B cell (primary cell): ENCODE measurements around the gene SCG2. TPM values are rescaled to one million over a fixed set of nuclear protein-coding genes. Genes with fewer than 3 reads are reported as not detected.

Source experiments
- ATAC-seq: fragments of 200-7000 bp; cut with Tn5 transposase; one replicate; pipeline ENCODE4 v1.10.0; 2021; ENCODE audit warnings: low read depth, mild to moderate bottlenecking, moderate number of reproducible peaks, moderate library complexity
- CTCF ChIA-PET: fragments of 350-600 bp; sonication (Branson Sonifier 250); formaldehyde crosslinking; loops from one replicate; lab custom pipeline; 2021; ENCODE audit warnings: antibody characterized with exemption, inconsistent platforms; lab: Charles Lee
- POLR2A ChIA-PET: fragments of 350-600 bp; sonication (Branson Sonifier 250); formaldehyde crosslinking; loops from one replicate; lab custom pipeline; 2021; ENCODE audit warnings: antibody characterized with exemption; lab: Charles Lee
- DNase-seq: peaks from one replicate; pipeline ENCODE4 v3.0.0; 2013
- H2AFZ ChIP-seq: 2 replicates; pipeline ENCODE4 v1.6.1; 2012; ENCODE audit warnings: mild to moderate bottlenecking, low read depth, low read length; ENCODE audit not compliant: insufficient read depth, poor library complexity, severe bottlenecking
- H3K27ac ChIP-seq, 2 donors: 1 replicate in 1 of 2; 2 replicates in 1 of 2; pipeline ENCODE4 v1.5.1; 2012 to 2013; ENCODE audit warnings: low read length in 2 of 2, mild to moderate bottlenecking in 2 of 2, moderate library complexity in 1 of 2
- H3K27me3 ChIP-seq, 4 experiments: fragments of 200-600 bp in 1 of 4; sonication (generic) in 1 of 4; replicated peaks in 1 of 4; 1 replicate in 2 of 4; 2 replicates in 2 of 4; pipeline versions ENCODE4 v1.6.1 to v1.7.0; 2013 to 2016; ENCODE audit warnings: low read length in 3 of 4, mild to moderate bottlenecking in 2 of 4, mixed read lengths in 1 of 4, moderate library complexity in 1 of 4; ENCODE audit not compliant: insufficient read depth in 4 of 4, control insufficient read depth in 3 of 4; ENCODE audit errors: control extremely low read depth in 1 of 4
- H3K36me3 ChIP-seq, 2 experiments: replicated peaks in 1 of 2; 1 replicate in 1 of 2; 2 replicates in 1 of 2; pipeline versions ENCODE4 v1.6.1 to v1.7.1; 2013; ENCODE audit warnings: low read length in 1 of 2; ENCODE audit not compliant: insufficient read depth in 2 of 2, control insufficient read depth in 1 of 2; ENCODE audit errors: control extremely low read depth in 1 of 2, extremely low read depth in 1 of 2
- H3K4me1 ChIP-seq, 2 donors: fragments of 200-600 bp in 1 of 2; sonication (generic) in 1 of 2; 1 replicate in 1 of 2; 2 replicates in 1 of 2; pipeline versions ENCODE4 v1.5.1 to v1.6.1; 2013 to 2017; ENCODE audit warnings: low read length in 2 of 2; ENCODE audit not compliant: control insufficient read depth in 2 of 2, insufficient read depth in 2 of 2
- H3K4me2 ChIP-seq: replicated peaks from 2 replicates; pipeline ENCODE3; 2012; ENCODE audit warnings: mild to moderate bottlenecking, low read depth, low read length; ENCODE audit not compliant: poor library complexity, severe bottlenecking
- H3K4me3 ChIP-seq, 5 experiments: fragments of 200-600 bp in 1 of 5; sonication (generic) in 1 of 5; 1 replicate in 3 of 5; 2 replicates in 2 of 5; pipeline versions ENCODE4 v1.5.1 to v1.7.0; 2011 to 2016; ENCODE audit warnings: low read length in 4 of 5, mild to moderate bottlenecking in 4 of 5, low read depth in 2 of 5, control low read depth in 1 of 5, moderate library complexity in 1 of 5; ENCODE audit not compliant: insufficient read depth in 1 of 5; ENCODE audit errors: control extremely low read depth in 1 of 5, extremely low read depth in 1 of 5
- H3K79me2 ChIP-seq: fragments of 200-600 bp; sonication (generic); one replicate; pipeline ENCODE4 v1.6.0; 2016; ENCODE audit warnings: low read length; ENCODE audit not compliant: control insufficient read depth, insufficient read depth
- H3K9ac ChIP-seq: fragments of 200-600 bp; sonication (generic); 2 replicates; pipeline ENCODE4 v1.6.1; 2017; ENCODE audit warnings: mild to moderate bottlenecking, low read length, moderate library complexity
- H3K9me3 ChIP-seq, 3 donors: one replicate each; pipeline versions ENCODE4 v1.6.1 to v1.7.1; 2013; ENCODE audit warnings: low read length in 2 of 3; ENCODE audit not compliant: control insufficient read depth in 2 of 3, insufficient read depth in 1 of 3; ENCODE audit errors: control extremely low read depth in 1 of 3
- H4K20me1 ChIP-seq: 2 replicates; pipeline ENCODE4 v1.6.0; 2012; ENCODE audit warnings: mild to moderate bottlenecking, low read length; ENCODE audit not compliant: insufficient read depth, control insufficient read depth, poor library complexity, severe bottlenecking
- H3K27ac Mint-ChIP-seq: one replicate; pipeline ENCODE4 v1.8.0; 2021; ENCODE audit warnings: mixed read lengths
- H3K27me3 Mint-ChIP-seq: one replicate; pipeline ENCODE4 v1.8.0; 2021; ENCODE audit warnings: mixed read lengths
- H3K4me1 Mint-ChIP-seq: one replicate; pipeline ENCODE4 v1.8.0; 2021; ENCODE audit warnings: mixed read lengths
- H3K4me3 Mint-ChIP-seq: one replicate; pipeline ENCODE4 v1.8.0; 2021; ENCODE audit warnings: mixed read lengths
- H3K9me3 Mint-ChIP-seq: one replicate; pipeline ENCODE4 v1.8.0; 2022; ENCODE audit warnings: mixed read lengths; ENCODE audit not compliant: insufficient read depth
- CTCF ChIP-seq: fragments of 200-600 bp; IDR thresholded peaks from one replicate; pipeline ENCODE4 v1.8.0; 2022; ENCODE audit warnings: antibody characterized with exemption, mild to moderate bottlenecking
- EZH2 ChIP-seq: IDR thresholded peaks from 2 replicates; pipeline ENCODE4 v1.6.1; 2012; ENCODE audit warnings: borderline replicate concordance, low read depth, mild to moderate bottlenecking, moderate library complexity, low read length; ENCODE audit not compliant: insufficient read depth, poor library complexity, severe bottlenecking
- WGBS: methylation state at CpG from one replicate; pipeline ENCODE4 v1.1.5; 2013; ENCODE audit warnings: missing lambda C conversion rate; ENCODE audit not compliant: insufficient coverage; 5-methylcytosine and 5-hydroxymethylcytosine counted together
- intact Hi-C: fragments of 100-400 bp; cut with micrococcal nuclease; formaldehyde crosslinking; loops from one replicate; pipeline ENCODE4 v1.10.0; 2022
- polyA plus RNA-seq: library from polyadenylated mRNA; depleted of rRNA; stranded (reverse); fragments of >200 nt; gene quantifications from 2 replicates; pipeline ENCODE4 v1.2.3, GENCODE V29; 2012
- total RNA-seq, 2 donors: library from RNA; stranded (reverse); fragments of 120-200 nt in 1 of 2; gene quantifications; 1 replicate in 1 of 2; 2 replicates in 1 of 2; pipeline versions ENCODE4 v1.2.3 to v1.2.4, GENCODE V29; 2013 to 2022

The SCG2 gene
- total and polyA plus RNA-seq, 2 donors (not counting 1 experiment from before 2014, with no cell fraction given): 0.12 to 0.44 TPM

- H3K9me3 Mint-ChIP-seq: peaks cover 5% of the 10 kb centered on the region
- H3K27ac Mint-ChIP-seq: no peak overlapping the region
- H2AFZ ChIP-seq: no peak overlapping the region
- no peak overlapping the region for H3K4me3 ChIP-seq
- no peak for ATAC-seq
- ChIA-PET POLR2A (no interaction called here), CTCF (interaction anchor here (0.6 to 1.2 kb wide), 2 partner anchors 45 to 49 kb away, joined by 3 read pairs; no protein-coding TSS in a partner anchor)
- no peaks in the 10 kb centered on the region for H4K20me1 ChIP-seq
- H3K27me3 Mint-ChIP-seq: peaks cover 4% of the 10 kb centered on the region
- H3K4me3 Mint-ChIP-seq: no peak overlapping the region
- no peak for DNase-seq
- no peaks in the 10 kb centered on the region for H3K4me1 Mint-ChIP-seq
- no peak overlapping the region for H3K27ac ChIP-seq
- no CpG with 5 or more reads among the region's 4 CpGs for WGBS
- no peaks in the 10 kb centered on the region for H3K79me2 ChIP-seq
- no peak overlapping the region for H3K4me2 ChIP-seq
- no peaks in the 10 kb centered on the region for H3K4me1 ChIP-seq
- no peaks in the 10 kb centered on the region for H3K36me3 ChIP-seq
- H3K9me3 ChIP-seq: peaks cover 0 to 3% (median 0%) of the 10 kb centered on the region in 3 donors
- no peak overlapping the region for H3K9ac ChIP-seq
- intact Hi-C loops: no loop called here
- H3K27me3 ChIP-seq: no peaks in the 10 kb centered on the region
- TF ChIP-seq CTCF (no peak), EZH2 (no peak)
These were observed 41.1 kb upstream of the SCG2 start for GRCh38 chr2:223643309-223643708.

GRCh38 chr2:223642506-223642905 is 40.3 kb upstream of the SCG2 start:
- Histone ChIP-seq H3K4me2 (no peak overlapping the region), H3K4me1 (no peaks in the 10 kb centered on the region), H3K27me3 (no peaks in the 10 kb centered on the region), H3K27ac (no peak overlapping the region), H3K9ac (no peak overlapping the region), H3K36me3 (no peaks in the 10 kb centered on the region), H3K4me3 (no peak overlapping the region), H3K79me2 (no peaks in the 10 kb centered on the region), H4K20me1 (no peaks in the 10 kb centered on the region), H2AFZ (no peak overlapping the region), H3K9me3 (peaks cover 0 to 3% (median 0%) of the 10 kb centered on the region in 3 donors)
- H3K4me1 Mint-ChIP-seq: no peaks in the 10 kb centered on the region
- intact Hi-C loops: no loop called here
- peaks cover 4% of the 10 kb centered on the region for H3K27me3 Mint-ChIP-seq
- POLR2A ChIA-PET: no interaction called here
- H3K4me3 Mint-ChIP-seq: no peak overlapping the region
- TF ChIP-seq EZH2 (no peak), CTCF (no peak)
- DNase-seq (no peak), ATAC-seq (no peak)
- CTCF ChIA-PET: interaction anchor here (1.2 kb wide), 1 partner anchor 44 kb away, joined by 3 read pairs; no protein-coding TSS in a partner anchor
- no CpG with 5 or more reads among the region's 1 CpG for WGBS
- peaks cover 5% of the 10 kb centered on the region for H3K9me3 Mint-ChIP-seq
- H3K27ac Mint-ChIP-seq: no peak overlapping the region
